Fibroblast of mammary gland (primary cell): ENCODE results near the gene WNT2.
A peak's percentile ranks its signal among the peaks of the same experiment; 100 is the strongest.

Source experiments
- DNase-seq: peaks from one replicate; pipeline ENCODE4 v3.0.0-alpha.2; 2010; ENCODE audit warnings: low read depth
- H3K4me3 ChIP-seq: 2 replicates; pipeline ENCODE4 v1.5.1; 2011; ENCODE audit warnings: low read depth, mild to moderate bottlenecking, low read length, moderate library complexity; ENCODE audit not compliant: control insufficient read depth
- TF ChIP-seq, protein P1 (sequence below): conservative IDR thresholded peaks from 2 replicates; pipeline ENCODE4 v1.5.1; 2011; ENCODE audit warnings: low read depth, low read length, inconsistent platforms; ENCODE audit not compliant: control insufficient read depth, insufficient read depth

Gene WNT2

DNA sequence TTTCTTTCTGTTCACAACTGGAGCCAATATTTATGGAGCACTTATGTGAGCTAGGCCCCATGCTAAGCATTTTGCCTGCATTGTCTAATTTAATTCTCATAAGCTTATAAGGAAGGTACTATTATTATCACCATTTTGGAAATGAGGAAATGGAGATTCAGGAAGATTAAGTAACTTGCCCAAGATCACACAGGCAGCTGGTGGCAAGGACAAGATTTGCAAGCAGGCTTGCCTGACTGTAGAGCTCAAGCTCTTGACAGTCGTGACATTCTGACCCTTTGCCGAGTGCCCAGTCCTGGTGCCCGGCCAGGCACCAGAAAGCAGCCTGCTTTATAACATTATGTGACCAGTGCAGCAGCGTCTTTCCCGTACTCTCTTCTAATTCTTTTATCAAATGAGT is 38.2 kb downstream of the WNT2 start:
- TF ChIP-seq, protein P1, sequence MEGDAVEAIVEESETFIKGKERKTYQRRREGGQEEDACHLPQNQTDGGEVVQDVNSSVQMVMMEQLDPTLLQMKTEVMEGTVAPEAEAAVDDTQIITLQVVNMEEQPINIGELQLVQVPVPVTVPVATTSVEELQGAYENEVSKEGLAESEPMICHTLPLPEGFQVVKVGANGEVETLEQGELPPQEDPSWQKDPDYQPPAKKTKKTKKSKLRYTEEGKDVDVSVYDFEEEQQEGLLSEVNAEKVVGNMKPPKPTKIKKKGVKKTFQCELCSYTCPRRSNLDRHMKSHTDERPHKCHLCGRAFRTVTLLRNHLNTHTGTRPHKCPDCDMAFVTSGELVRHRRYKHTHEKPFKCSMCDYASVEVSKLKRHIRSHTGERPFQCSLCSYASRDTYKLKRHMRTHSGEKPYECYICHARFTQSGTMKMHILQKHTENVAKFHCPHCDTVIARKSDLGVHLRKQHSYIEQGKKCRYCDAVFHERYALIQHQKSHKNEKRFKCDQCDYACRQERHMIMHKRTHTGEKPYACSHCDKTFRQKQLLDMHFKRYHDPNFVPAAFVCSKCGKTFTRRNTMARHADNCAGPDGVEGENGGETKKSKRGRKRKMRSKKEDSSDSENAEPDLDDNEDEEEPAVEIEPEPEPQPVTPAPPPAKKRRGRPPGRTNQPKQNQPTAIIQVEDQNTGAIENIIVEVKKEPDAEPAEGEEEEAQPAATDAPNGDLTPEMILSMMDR = no peak
- H3K4me3 ChIP-seq = no peak overlapping the region
- no peak for DNase-seq

DNA sequence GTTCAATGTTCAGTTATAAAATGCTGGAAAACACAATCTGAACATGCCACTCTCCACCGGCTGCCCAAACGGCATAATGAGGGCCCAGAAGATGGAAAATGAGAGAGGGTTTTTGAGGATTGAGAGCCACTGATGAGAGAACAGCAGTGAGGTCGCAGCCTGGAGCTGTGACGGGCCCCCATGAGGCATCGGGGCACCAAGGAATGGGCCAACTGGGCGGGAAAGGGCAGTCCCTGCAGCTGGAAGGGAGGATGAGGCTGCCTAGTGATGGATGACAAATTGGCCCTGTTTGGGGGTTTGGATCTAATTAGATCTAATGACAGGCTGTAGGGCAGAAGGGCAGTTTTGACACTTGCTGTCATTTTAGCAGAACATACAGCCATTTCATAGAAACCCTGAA is 39.1 kb downstream of the WNT2 start:
- TF ChIP-seq, protein P1 = no peak
- H3K4me3 ChIP-seq = no peak overlapping the region

DNA sequence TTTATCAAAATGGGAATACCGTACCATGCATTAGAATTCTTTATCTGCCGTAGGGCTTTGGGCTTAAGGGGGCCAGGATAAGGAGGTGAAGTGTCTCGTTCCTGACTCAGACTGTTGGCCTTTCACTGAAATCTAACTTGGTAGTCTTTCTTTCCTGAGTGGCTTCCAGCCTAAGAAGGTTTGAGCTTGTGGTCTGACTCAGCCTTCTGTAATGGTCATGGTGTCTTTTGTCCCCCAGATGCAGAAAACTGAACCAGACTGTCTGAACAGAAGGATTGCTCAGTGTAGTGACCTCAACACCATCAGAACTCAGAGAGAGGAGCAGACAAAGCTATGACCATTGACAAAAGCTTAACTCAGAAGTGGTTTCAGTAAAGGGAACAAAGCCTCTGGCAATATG is 39.5 kb downstream of the WNT2 start:
- TF ChIP-seq, protein P1 = no peak
- DNase-seq = peak; percentile 91
- H3K4me3 ChIP-seq = no peak overlapping the region

More for the DNA sequence above, 39.1 kb downstream of the WNT2 start:
- no peak for DNase-seq

DNA sequence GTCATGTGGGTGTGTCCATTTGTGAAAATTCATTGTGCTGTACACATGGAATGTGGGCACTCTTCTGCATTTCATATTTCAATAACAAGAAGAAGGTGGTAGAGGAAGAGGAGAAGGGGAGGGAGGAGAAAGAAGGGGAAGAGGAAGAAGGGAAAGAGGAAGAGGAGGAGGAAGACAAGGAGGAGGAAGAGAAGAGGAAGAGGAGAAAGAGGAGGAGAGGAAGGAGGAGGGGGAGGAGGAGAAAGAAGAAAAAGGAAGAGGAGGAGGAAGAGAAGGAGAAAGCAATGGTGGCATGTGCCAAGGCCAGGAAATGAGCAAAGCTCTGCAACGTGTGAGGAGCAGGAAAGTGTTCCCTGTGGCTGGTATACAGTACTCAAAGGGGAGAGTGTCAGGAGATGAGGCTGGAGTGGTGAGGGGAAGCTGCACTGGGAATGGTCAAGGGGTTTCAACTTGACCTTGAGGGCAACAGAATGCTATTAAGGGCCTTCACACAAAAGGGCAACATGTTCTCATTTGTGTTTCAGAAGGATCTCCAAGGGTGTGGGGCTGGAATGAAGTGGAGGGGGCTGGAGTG is 40.5 kb downstream of the WNT2 start:
- no peak overlapping the region for H3K4me3 ChIP-seq
- DNase-seq = no peak
- TF ChIP-seq, protein P1 = no peak

DNA sequence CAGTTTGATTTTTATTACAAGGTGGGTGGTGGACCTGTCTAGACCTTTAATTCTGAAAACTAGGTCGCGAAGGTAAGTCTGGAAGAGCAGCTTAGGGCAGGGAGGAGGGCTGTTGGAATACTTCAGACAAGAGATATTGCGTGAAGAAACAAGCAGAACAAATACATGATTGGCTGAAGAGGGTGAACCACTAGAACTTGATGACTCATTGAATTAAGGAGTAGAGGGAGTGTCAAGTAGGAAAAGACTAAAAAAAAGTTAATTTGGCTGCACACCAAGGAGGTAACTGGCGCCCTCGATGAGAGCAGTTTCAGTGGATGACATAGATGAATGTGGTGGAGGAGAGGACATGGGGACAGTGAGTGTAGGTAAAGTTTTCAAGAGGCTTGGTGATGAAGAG is 41.3 kb downstream of the WNT2 start:
- peak; percentile 45 for DNase-seq
- TF ChIP-seq, protein P1 = no peak
- no peak overlapping the region for H3K4me3 ChIP-seq

DNA sequence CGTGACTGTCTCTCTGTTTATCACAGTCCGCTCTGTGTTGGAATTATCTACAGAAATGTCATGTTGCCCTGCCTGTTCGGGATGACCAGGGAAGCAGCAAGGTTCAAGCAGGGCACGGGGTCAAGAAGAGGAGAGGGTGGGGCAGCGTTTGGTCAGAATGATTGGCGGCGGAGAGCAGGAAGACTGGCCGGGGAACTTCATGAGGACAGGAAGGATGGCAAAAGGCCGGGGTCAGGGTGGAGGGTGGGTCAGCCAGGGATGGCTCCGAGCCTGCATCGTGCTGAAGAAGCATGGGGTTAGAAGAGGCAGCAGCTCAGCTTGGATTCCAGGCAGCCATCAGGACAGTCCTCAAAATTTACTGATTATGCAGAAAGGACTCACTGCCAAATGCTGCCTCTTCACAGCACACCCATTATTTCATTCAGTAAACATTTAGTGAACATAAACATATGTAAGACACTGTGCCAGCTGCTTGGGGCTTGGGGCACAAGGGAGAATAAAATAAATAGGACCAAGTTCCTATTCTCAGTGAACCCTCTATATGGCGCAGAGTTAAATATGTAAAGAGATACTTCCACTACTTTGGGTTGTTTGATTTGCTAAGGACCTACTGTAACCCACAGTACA is 42.8 kb downstream of the WNT2 start:
- TF ChIP-seq, protein P1 = no peak
- no peak for DNase-seq
- no peak overlapping the region for H3K4me3 ChIP-seq
